ENCODE data around the gene PAQR9. TPM values are rescaled to one million over a fixed set of nuclear protein-coding genes. Genes with fewer than 3 reads are reported as not detected.

Gene PAQR9
- 3.6 TPM for total RNA-seq

GRCh38 chr3:142963516-142964448, at the start of gene PAQR9:
TSS of gene PAQR9 (minus strand) at chr3:142963674. CDS start at chr3:142963336, 338 bp downstream.

GRCh38 chr3:143001369-143002082, 38.1 kb upstream of the PAQR9 start, which contains the start of gene U2SURP:
TSS of gene U2SURP (plus strand) at chr3:143001570. CDS start at chr3:143001629, 59 bp downstream.

Other genes starting within 250 kb of the PAQR9 start
- 55.5 TPM for gene TRPC1, start 239.6 kb downstream of the PAQR9 start, total RNA-seq
- 14.8 TPM for gene PCOLCE2, start 74.6 kb downstream of the PAQR9 start, total RNA-seq
- 201 TPM for gene U2SURP, start 37.9 kb upstream of the PAQR9 start, total RNA-seq
- gene CHST2, start 156.1 kb upstream of the PAQR9 start, total RNA-seq = 43.7 TPM